GM19438 (cell line): ENCODE results near the gene CTIF.

Source experiments
- ATAC-seq: cut with Tn5 transposase; IDR thresholded peaks from one replicate; pipeline ENCODE4 v1.9.1; 2021; ENCODE audit warnings: low read depth; ENCODE audit not compliant: unreplicated experiment

The CTIF gene

GRCh38 chr18:48902023-48902855, 363.4 kb downstream of the CTIF start:
- no peak for ATAC-seq

DNA sequence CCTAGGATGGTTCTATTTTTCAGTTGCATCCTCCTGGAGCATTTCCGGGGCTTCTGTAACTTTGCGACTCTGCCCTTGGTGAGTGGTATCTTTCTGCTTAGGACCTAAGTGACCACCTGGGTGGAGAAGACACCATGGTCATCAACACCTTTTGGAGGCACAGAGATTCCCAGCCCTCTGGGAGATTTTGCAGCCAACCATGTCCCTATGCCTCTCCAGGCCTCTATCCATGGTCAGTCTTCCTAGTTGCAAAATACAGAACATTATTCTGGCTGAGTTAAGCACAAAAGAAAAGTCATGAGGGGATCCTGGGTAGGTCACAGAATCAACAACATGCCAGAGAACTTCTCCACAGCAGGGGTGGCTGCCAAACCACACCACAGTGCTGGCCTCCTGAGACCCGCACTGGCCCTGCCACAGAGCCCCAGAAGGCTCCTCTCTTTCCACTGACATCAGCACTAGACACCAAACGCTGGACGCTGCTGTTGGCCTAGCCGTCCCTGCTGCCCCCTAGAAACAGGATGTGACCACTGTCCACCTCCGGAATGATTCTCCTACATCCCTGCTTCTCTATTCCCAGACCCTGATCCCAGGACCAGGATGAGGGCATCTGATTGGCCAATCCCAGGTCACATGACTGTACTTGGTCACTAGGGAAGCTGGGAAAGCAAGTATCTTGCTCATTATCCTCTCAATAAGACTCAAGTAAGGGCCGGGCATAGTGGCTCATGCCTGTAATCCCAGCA, 364.2 kb downstream of the CTIF start:
- no peak for ATAC-seq

DNA sequence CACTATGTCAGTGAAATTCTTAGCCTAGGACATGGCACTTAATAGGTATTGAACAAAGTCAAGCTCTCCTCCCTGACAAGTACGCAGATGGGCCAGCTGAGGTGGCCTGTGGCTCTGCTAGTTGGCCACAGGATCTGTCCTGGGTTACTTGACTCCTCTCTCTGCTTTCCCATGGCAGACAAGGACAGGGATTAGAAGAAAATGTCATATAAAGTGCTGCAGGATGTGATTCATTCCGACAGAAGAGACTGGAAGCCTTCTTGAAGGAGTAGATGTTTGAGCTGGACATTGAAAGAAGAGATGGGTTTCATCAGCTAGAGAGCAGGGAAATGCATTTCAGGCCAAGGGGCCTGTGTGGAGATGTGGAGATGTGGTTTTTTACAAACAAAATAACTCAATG, 365.3 kb downstream of the CTIF start:
- ATAC-seq, result no peak

DNA sequence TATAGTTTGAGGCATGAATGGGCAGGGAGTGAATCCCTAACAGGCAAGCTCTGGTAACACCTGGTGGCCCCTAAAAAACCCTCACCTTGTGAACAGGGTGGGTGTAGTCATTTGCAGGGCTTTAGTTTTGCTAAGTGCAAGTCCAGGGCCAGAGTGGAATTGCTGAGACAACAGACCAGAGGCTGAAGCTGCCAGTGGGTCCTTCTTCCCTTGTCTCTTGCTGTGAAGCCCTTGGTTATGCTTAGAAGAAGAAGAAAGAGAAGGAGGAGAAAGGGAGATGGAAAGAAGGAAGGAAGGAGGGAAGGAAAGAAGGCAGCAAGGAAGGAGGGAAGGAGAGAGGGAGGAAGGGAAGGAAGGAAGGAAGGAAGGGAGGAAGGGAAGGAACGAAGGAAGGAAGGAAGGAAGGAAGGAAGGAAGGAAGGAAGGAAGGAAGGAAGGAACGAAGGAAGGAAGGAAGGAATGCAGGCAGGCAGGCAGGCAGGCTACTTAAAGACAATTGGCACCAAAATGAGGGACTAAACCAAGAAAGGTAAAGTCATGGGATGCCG, 366.1 kb downstream of the CTIF start:
- ATAC-seq, result no peak

DNA sequence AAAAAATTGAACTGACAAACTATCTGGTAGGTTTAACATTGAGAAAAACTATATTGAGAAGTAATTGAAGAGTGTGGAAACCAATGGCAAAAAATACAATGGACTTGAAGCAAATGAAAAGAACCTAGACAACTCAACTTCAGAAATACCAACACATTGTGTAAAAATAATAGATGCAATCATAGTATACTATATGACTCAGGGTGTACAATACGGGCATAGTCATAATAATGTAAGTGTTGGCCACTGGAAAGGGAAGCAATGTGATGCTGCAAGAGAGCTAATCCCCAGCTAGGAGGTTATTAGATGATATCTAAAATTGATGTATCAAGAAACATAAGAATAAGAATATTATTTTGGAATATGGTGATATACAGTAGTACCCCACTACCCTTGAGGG, 366.7 kb downstream of the CTIF start:
- ATAC-seq, result no peak

DNA sequence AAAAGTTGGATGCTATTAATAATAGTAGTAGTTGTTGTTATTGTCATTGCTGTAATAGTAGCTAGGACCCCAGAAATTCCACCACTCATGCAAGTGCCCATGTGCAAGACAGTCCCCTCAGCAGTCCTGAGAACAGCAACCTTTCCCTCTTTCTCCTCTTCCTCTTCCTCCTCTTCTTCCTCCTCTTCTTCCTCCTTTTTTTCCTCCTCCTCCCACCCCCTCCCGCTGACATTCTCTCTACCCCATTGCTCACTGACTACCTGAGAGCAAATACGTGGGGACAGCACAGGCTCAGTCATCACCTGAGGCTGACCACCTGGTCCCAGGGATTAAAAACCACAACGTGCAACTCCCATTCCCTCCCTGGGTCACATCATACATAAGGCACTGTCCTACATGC, 370.1 kb downstream of the CTIF start:
- ATAC-seq, result no peak

- ATAC-seq, result no peak
Measured at GRCh38 chr18:48909721-48910120, 370.9 kb downstream of the CTIF start.

- ATAC-seq, result no peak
Measured at GRCh38 chr18:48910972-48911545, 372.2 kb downstream of the CTIF start.
